ENCODE data around the gene ZNF714. TPM values are rescaled to one million over a fixed set of nuclear protein-coding genes. Genes with fewer than 3 reads are reported as not detected.
A peak's percentile ranks its signal among the peaks of the same experiment; 100 is the strongest.

ZNF714 gene
- total RNA-seq, 1 donor from 2014 or later: 7.3 TPM

DNA sequence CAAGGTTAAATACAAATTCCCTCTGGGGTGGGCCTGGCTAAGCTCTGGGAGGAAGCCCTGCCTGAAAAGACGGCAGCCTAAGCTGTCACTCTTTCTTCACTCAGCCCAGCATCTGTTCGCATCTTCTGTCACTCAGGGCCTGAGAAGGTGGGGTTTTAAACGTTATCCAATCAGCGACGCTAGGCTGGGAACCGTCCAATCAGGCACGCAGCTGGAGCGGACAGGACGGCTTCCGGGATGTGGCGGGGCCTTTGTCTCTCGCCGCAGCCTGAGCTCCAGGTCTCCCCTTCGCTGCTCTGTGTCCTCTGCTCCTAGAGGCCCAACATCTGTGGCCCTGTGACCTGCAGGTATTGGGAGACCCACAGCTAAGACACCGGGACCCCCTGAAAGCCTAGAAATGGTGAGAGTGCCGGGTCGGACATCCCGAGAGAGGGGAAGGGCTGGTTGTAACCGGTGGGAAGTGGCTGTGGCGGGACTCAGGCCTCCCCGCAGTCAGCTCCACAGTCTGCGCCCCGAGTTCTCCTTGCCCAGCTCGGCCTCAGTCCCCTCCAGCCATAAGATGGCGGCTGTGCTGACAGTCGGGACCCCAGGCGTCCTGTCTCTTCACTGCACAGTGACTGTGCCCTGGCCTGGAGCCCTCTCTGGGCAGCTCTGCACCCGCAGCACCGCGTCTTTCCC lies 59.9 kb downstream of the ZNF714 start, which contains the start of gene ZNF431:
Gene ZNF431 (plus strand): TSS at position 254 of the 678 bp plus-strand sequence. CDS start 144 bp downstream, at position 398.
- DNase-seq (peak; percentile 93), ATAC-seq (peak; percentile 99)
- intact Hi-C loops (cut with DNase I): no loop called here
- H3K27me3 ChIP-seq (ENCODE audit: low read depth): no peaks in the 10 kb centered on the region
- peaks cover 29% of the 10 kb centered on the region for H3K36me3 ChIP-seq
- H3K9me3 ChIP-seq: no peaks in the 10 kb centered on the region
- peaks cover 15% of the 10 kb centered on the region for H3K4me1 ChIP-seq
- no peak for TF ChIP-seq CTCF (IDR thresholded peaks at IDR 0.05)
- H3K27ac ChIP-seq: peak within 1 kb of the TSS; percentile 88
- H3K4me3 ChIP-seq: peak within 1 kb of the TSS; percentile 76

GRCh38 chr19:21143428-21143827 lies 61.4 kb downstream of the ZNF714 start:
- H3K4me3 ChIP-seq: no peak overlapping the region

GRCh38 chr19:21143854-21144253 lies 61.9 kb downstream of the ZNF714 start:
- no peak for TF ChIP-seq CTCF (IDR thresholded peaks at IDR 0.05)
- Histone ChIP-seq H3K4me3 (no peak overlapping the region), H3K27me3 (ENCODE audit: low read depth) (no peaks in the 10 kb centered on the region), H3K4me1 (peaks cover 15% of the 10 kb centered on the region), H3K36me3 (peaks cover 37% of the 10 kb centered on the region), H3K27ac (no peak overlapping the region), H3K9me3 (no peaks in the 10 kb centered on the region)
- ATAC-seq (peak; percentile 14 to 22), DNase-seq (no peak)
- intact Hi-C loops (cut with DNase I): no loop called here

More at GRCh38 chr19:21143428-21143827, 61.4 kb downstream of the ZNF714 start:
- intact Hi-C loops (cut with DNase I): no loop called here
- peaks cover 37% of the 10 kb centered on the region for H3K36me3 ChIP-seq
- ATAC-seq (no peak), DNase-seq (no peak)
- TF ChIP-seq CTCF (IDR thresholded peaks at IDR 0.05): no peak
- H3K27me3 ChIP-seq (ENCODE audit: low read depth): no peaks in the 10 kb centered on the region
- H3K27ac ChIP-seq: no peak overlapping the region
- no peaks in the 10 kb centered on the region for H3K9me3 ChIP-seq
- peaks cover 15% of the 10 kb centered on the region for H3K4me1 ChIP-seq

- DNase-seq (no peak), ATAC-seq (no peak)
- Histone ChIP-seq H3K36me3 (peaks cover 65% of the 10 kb centered on the region), H3K9me3 (no peaks in the 10 kb centered on the region), H3K27me3 (ENCODE audit: low read depth) (no peaks in the 10 kb centered on the region), H3K4me3 (no peak overlapping the region), H3K4me1 (peaks cover 9% of the 10 kb centered on the region), H3K27ac (no peak overlapping the region)
- no peak for TF ChIP-seq CTCF (IDR thresholded peaks at IDR 0.05)
- intact Hi-C loops (cut with DNase I): no loop called here
Measured at GRCh38 chr19:21147540-21147939, 65.5 kb downstream of the ZNF714 start.

- no peak for TF ChIP-seq CTCF (IDR thresholded peaks at IDR 0.05)
- peaks cover 3% of the 10 kb centered on the region for H3K4me1 ChIP-seq
- no peak overlapping the region for H3K4me3 ChIP-seq
- no peaks in the 10 kb centered on the region for H3K9me3 ChIP-seq
- H3K36me3 ChIP-seq: peaks cover 73% of the 10 kb centered on the region
- H3K27me3 ChIP-seq (ENCODE audit: low read depth): no peaks in the 10 kb centered on the region
- H3K27ac ChIP-seq: no peak overlapping the region
- no peak for DNase-seq
- intact Hi-C loops (cut with DNase I): no loop called here
- no peak for ATAC-seq
Measured at GRCh38 chr19:21148681-21149080, 66.7 kb downstream of the ZNF714 start.

Data from lower lobe of right lung (tissue), 2 donors.